Cardiac fibroblast (primary cell): Measurements from ENCODE around the gene LRP1B.
A peak's percentile ranks its signal among the peaks of the same experiment; 100 is the strongest.

Experiments used
- DNase-seq, 2 donors: peaks; one replicate each; pipeline versions ENCODE4 v3.0.0 to v3.0.0-alpha.2; 2010; ENCODE audit warnings: low read depth in 2 of 2
- H3K4me3 ChIP-seq, 2 donors: replicated peaks in 1 of 2; 1 replicate in 1 of 2; 2 replicates in 1 of 2; pipeline ENCODE4 v1.5.1; 2011; ENCODE audit warnings: low read depth in 2 of 2, low read length in 2 of 2, mild to moderate bottlenecking in 2 of 2, moderate library complexity in 1 of 2
- CTCF ChIP-seq: IDR thresholded peaks from one replicate; pipeline ENCODE4 v1.5.1; 2011; ENCODE audit warnings: low read depth, mild to moderate bottlenecking, low read length, inconsistent platforms

The LRP1B gene

GRCh38 chr2:141381946-141382345 is 748.9 kb downstream of the LRP1B start:
- no peak for DNase-seq
- H3K4me3 ChIP-seq, result no peak overlapping the region
- TF ChIP-seq CTCF, result no peak

- no peak overlapping the region for H3K4me3 ChIP-seq
- no peak for DNase-seq
- no peak for TF ChIP-seq CTCF
Measured at GRCh38 chr2:141380008-141380979, 750.5 kb downstream of the LRP1B start.

- no peak for DNase-seq
- TF ChIP-seq CTCF, result no peak
Measured at GRCh38 chr2:141364821-141365220, 766.0 kb downstream of the LRP1B start.

GRCh38 chr2:141362311-141362710 is 768.5 kb downstream of the LRP1B start:
- H3K4me3 ChIP-seq, result no peak overlapping the region
- TF ChIP-seq CTCF, result no peak
- DNase-seq, result no peak

More at GRCh38 chr2:141364821-141365220, 766.0 kb downstream of the LRP1B start:
- no peak overlapping the region for H3K4me3 ChIP-seq

- no peak overlapping the region for H3K4me3 ChIP-seq
- peak in 1 of 2 donors; percentile 34 for DNase-seq
- TF ChIP-seq CTCF, result no peak
Measured at GRCh38 chr2:141348481-141348880, 782.3 kb downstream of the LRP1B start.

- no peak for TF ChIP-seq CTCF
- DNase-seq, result peak; percentile 72 to 88
Measured at GRCh38 chr2:141341444-141341843, 789.4 kb downstream of the LRP1B start.

More at GRCh38 chr2:141341444-141341843, 789.4 kb downstream of the LRP1B start:
- H3K4me3 ChIP-seq, result no peak overlapping the region
